ENCODE results near the gene DDX47. TPM values are rescaled to one million over a fixed set of nuclear protein-coding genes. Genes with fewer than 3 reads are reported as not detected.

Gene DDX47
- total and polyA plus RNA-seq, 2 of the 13 experiments (the other 11 are each of a cell fraction or from before 2014, with no cell fraction given): 48.5 to 78.7 TPM

DNA sequence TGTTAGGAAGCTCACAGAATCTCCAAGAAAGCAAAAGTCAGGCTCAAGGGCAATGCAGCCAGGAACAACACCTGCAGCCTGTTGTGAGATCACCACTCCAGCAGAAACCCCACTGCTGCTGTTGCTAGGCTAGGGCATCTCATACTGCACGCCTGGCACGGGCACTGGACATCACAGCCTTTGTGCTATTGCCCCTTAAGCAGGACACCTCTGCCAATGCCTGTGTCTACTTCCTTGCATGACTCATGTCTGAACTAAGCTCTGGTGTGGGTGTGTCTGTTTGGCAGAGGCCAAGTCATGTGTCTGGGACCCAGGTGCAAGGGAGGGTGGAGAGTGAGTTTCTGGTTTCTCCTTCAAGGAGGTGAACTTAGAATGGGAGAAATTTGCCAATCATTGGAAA, 10.0 kb upstream of the DDX47 start (continued):
- TF ChIP-seq, protein P1, sequence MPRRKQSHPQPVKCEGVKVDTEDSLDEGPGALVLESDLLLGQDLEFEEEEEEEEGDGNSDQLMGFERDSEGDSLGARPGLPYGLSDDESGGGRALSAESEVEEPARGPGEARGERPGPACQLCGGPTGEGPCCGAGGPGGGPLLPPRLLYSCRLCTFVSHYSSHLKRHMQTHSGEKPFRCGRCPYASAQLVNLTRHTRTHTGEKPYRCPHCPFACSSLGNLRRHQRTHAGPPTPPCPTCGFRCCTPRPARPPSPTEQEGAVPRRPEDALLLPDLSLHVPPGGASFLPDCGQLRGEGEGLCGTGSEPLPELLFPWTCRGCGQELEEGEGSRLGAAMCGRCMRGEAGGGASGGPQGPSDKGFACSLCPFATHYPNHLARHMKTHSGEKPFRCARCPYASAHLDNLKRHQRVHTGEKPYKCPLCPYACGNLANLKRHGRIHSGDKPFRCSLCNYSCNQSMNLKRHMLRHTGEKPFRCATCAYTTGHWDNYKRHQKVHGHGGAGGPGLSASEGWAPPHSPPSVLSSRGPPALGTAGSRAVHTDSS (CRISPR knock-in tag; conservative IDR thresholded peaks at IDR 0.05): no peak
- no peak for TF ChIP-seq ZFP90 (CRISPR knock-in tag; IDR thresholded peaks at IDR 0.05; ENCODE audit: borderline replicate concordance)
- no peak for TF ChIP-seq NAIF1 (CRISPR knock-in tag; IDR thresholded peaks at IDR 0.05; ENCODE audit: borderline replicate concordance)
- TF ChIP-seq MYC (CRISPR knock-in tag; IDR thresholded peaks at IDR 0.05; ENCODE audit: borderline replicate concordance): no peak
- TF ChIP-seq SNRNP70 (IDR thresholded peaks at IDR 0.05; ENCODE audit: low read depth, low read length): no peak
- TF ChIP-seq, protein P2, sequence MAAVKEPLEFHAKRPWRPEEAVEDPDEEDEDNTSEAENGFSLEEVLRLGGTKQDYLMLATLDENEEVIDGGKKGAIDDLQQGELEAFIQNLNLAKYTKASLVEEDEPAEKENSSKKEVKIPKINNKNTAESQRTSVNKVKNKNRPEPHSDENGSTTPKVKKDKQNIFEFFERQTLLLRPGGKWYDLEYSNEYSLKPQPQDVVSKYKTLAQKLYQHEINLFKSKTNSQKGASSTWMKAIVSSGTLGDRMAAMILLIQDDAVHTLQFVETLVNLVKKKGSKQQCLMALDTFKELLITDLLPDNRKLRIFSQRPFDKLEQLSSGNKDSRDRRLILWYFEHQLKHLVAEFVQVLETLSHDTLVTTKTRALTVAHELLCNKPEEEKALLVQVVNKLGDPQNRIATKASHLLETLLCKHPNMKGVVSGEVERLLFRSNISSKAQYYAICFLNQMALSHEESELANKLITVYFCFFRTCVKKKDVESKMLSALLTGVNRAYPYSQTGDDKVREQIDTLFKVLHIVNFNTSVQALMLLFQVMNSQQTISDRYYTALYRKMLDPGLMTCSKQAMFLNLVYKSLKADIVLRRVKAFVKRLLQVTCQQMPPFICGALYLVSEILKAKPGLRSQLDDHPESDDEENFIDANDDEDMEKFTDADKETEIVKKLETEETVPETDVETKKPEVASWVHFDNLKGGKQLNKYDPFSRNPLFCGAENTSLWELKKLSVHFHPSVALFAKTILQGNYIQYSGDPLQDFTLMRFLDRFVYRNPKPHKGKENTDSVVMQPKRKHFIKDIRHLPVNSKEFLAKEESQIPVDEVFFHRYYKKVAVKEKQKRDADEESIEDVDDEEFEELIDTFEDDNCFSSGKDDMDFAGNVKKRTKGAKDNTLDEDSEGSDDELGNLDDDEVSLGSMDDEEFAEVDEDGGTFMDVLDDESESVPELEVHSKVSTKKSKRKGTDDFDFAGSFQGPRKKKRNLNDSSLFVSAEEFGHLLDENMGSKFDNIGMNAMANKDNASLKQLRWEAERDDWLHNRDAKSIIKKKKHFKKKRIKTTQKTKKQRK (IDR thresholded peaks at IDR 0.05; ENCODE audit: low read length): no peak
- TF ChIP-seq KAT8 (CRISPR knock-in tag; IDR thresholded peaks at IDR 0.05): no peak
- no peak for TF ChIP-seq ZNF709 (CRISPR knock-in tag; IDR thresholded peaks at IDR 0.05)
- TF ChIP-seq, protein P3, sequence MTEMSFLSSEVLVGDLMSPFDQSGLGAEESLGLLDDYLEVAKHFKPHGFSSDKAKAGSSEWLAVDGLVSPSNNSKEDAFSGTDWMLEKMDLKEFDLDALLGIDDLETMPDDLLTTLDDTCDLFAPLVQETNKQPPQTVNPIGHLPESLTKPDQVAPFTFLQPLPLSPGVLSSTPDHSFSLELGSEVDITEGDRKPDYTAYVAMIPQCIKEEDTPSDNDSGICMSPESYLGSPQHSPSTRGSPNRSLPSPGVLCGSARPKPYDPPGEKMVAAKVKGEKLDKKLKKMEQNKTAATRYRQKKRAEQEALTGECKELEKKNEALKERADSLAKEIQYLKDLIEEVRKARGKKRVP (CRISPR knock-in tag; IDR thresholded peaks at IDR 0.05): no peak
- TF ChIP-seq FOSL2 (CRISPR knock-in tag; IDR thresholded peaks at IDR 0.05): peak; percentile 90
- TF ChIP-seq LCORL (IDR thresholded peaks at IDR 0.05): no peak
- TF ChIP-seq LCORL (CRISPR knock-in tag; IDR thresholded peaks at IDR 0.05): no peak
- no peak for TF ChIP-seq ZBTB46 (CRISPR knock-in tag; IDR thresholded peaks at IDR 0.05; ENCODE audit: borderline replicate concordance)
- TF ChIP-seq, protein P4, sequence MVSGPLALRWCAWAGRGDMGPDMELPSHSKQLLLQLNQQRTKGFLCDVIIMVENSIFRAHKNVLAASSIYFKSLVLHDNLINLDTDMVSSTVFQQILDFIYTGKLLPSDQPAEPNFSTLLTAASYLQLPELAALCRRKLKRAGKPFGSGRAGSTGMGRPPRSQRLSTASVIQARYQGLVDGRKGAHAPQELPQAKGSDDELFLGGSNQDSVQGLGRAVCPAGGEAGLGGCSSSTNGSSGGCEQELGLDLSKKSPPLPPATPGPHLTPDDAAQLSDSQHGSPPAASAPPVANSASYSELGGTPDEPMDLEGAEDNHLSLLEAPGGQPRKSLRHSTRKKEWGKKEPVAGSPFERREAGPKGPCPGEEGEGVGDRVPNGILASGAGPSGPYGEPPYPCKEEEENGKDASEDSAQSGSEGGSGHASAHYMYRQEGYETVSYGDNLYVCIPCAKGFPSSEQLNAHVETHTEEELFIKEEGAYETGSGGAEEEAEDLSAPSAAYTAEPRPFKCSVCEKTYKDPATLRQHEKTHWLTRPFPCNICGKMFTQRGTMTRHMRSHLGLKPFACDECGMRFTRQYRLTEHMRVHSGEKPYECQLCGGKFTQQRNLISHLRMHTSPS (CRISPR knock-in tag; IDR thresholded peaks at IDR 0.05; ENCODE audit: low read depth): peak; percentile 75; the same call in 1 of the 2 replicates
- TF ChIP-seq YY1 (IDR thresholded peaks at IDR 0.05; ENCODE audit: insufficient read depth, insufficient replicate concordance, low read depth, low read length): no peak
- no peak for TF ChIP-seq SALL2 (CRISPR knock-in tag; IDR thresholded peaks at IDR 0.05)
- TF ChIP-seq JUN (CRISPR knock-in tag; IDR thresholded peaks at IDR 0.05): no peak
- no peak for TF ChIP-seq FLYWCH1 (CRISPR knock-in tag; IDR thresholded peaks at IDR 0.05)
- TF ChIP-seq MXI1 (IDR thresholded peaks at IDR 0.05; ENCODE audit: borderline replicate concordance, low read depth, low read length): 0 out of 3 replicates have a peak, but pooled peaks have one; percentile 17
- TF ChIP-seq BHLHE40 (IDR thresholded peaks at IDR 0.05; ENCODE audit: low read length): peak; percentile 55; the same call in 1 of the 2 replicates
- no peak for TF ChIP-seq SRSF1 (optimal IDR thresholded peaks at IDR 0.05; ENCODE audit: low read depth, low read length)
- TF ChIP-seq ZNF780A (CRISPR knock-in tag; IDR thresholded peaks at IDR 0.05): no peak

Data from HepG2 (cell line).